H9 (cell line): ENCODE measurements around the gene ABCA12. TPM values are rescaled to one million over a fixed set of nuclear protein-coding genes. Genes with fewer than 3 reads are reported as not detected.

Experiments used
- DNase-seq: peaks from one replicate; pipeline ENCODE4 v3.0.0-alpha.2; 2017
- H2AFZ ChIP-seq: one replicate; pipeline ENCODE4 v1.6.1; 2013; ENCODE audit warnings: mild to moderate bottlenecking, low read length, control low read depth, moderate library complexity
- H2AK5ac ChIP-seq: 2 replicates; pipeline ENCODE4 v1.6.1; 2013; ENCODE audit warnings: low read length, control low read depth, mixed read lengths; ENCODE audit not compliant: insufficient read length
- H2BK120ac ChIP-seq: one replicate; pipeline ENCODE4 v1.6.1; 2013; ENCODE audit warnings: low read depth, mild to moderate bottlenecking, low read length, control low read depth, inconsistent platforms; ENCODE audit not compliant: poor library complexity, severe bottlenecking
- H2BK12ac ChIP-seq: 2 replicates; pipeline ENCODE4 v1.6.1; 2013; ENCODE audit warnings: low read length, control low read depth, mixed read lengths, low read depth; ENCODE audit not compliant: insufficient read length
- H2BK15ac ChIP-seq: 2 replicates; pipeline ENCODE4 v1.6.1; 2013; ENCODE audit warnings: low read depth, low read length, control low read depth
- H2BK20ac ChIP-seq: one replicate; pipeline ENCODE4 v1.6.1; 2013; ENCODE audit warnings: low read depth, mild to moderate bottlenecking, low read length, control low read depth, inconsistent platforms; ENCODE audit not compliant: poor library complexity, severe bottlenecking
- H2BK5ac ChIP-seq: 2 replicates; pipeline ENCODE4 v1.6.1; 2013; ENCODE audit warnings: low read length, control low read depth, mixed read lengths; ENCODE audit not compliant: insufficient read length
- H3K14ac ChIP-seq: 2 replicates; pipeline ENCODE4 v1.6.1; 2013; ENCODE audit warnings: low read length, control low read depth; ENCODE audit not compliant: insufficient read depth
- H3K18ac ChIP-seq: 2 replicates; pipeline ENCODE4 v1.6.1; 2013; ENCODE audit warnings: low read depth, mild to moderate bottlenecking, mixed read lengths, low read length, control low read depth; ENCODE audit not compliant: insufficient read length
- H3K23ac ChIP-seq: 2 replicates; pipeline ENCODE4 v1.6.1; 2013; ENCODE audit warnings: low read length, control low read depth, mixed read lengths, low read depth; ENCODE audit not compliant: insufficient read length
- H3K23me2 ChIP-seq: 2 replicates; pipeline ENCODE4 v1.6.1; 2013; ENCODE audit warnings: low read depth, mild to moderate bottlenecking, mixed read lengths, low read length, control low read depth; ENCODE audit not compliant: insufficient read length, poor library complexity, severe bottlenecking
- H3K27ac ChIP-seq: 2 replicates; pipeline ENCODE4 v1.5.1; 2013; ENCODE audit warnings: low read length, control low read depth, mixed read lengths, low read depth; ENCODE audit not compliant: insufficient read length
- H3K27me3 ChIP-seq: 2 replicates; pipeline ENCODE4 v1.6.1; 2013; ENCODE audit warnings: low read length, control low read depth, inconsistent platforms; ENCODE audit not compliant: insufficient read depth
- H3K4ac ChIP-seq: 2 replicates; pipeline ENCODE4 v1.6.1; 2013; ENCODE audit warnings: low read depth, mild to moderate bottlenecking, control low read depth, inconsistent platforms, low read length, moderate library complexity
- H3K4me1 ChIP-seq: 2 replicates; pipeline ENCODE4 v1.6.1; 2013; ENCODE audit warnings: low read length, control low read depth, inconsistent platforms; ENCODE audit not compliant: insufficient read depth
- H3K4me2 ChIP-seq: 2 replicates; pipeline ENCODE4 v1.6.1; 2013; ENCODE audit warnings: low read length, control low read depth, mixed read lengths; ENCODE audit not compliant: insufficient read length, insufficient read depth
- H3K56ac ChIP-seq: 2 replicates; pipeline ENCODE4 v1.6.1; 2013; ENCODE audit warnings: low read depth, mild to moderate bottlenecking, mixed read lengths, low read length, control low read depth; ENCODE audit not compliant: insufficient read length
- H3K79me1 ChIP-seq: 2 replicates; pipeline ENCODE4 v1.6.1; 2013; ENCODE audit warnings: low read depth, mild to moderate bottlenecking, moderate library complexity, low read length, control low read depth, inconsistent platforms; ENCODE audit not compliant: insufficient read depth, poor library complexity, severe bottlenecking
- H3K79me2 ChIP-seq: 2 replicates; pipeline ENCODE4 v1.6.1; 2013; ENCODE audit warnings: low read length, control low read depth, inconsistent platforms; ENCODE audit not compliant: insufficient read depth
- H3K9ac ChIP-seq: 2 replicates; pipeline ENCODE4 v1.6.1; 2013; ENCODE audit warnings: low read length, control low read depth, mixed read lengths; ENCODE audit not compliant: insufficient read length; ENCODE audit errors: extremely low read depth
- H3K9me3 ChIP-seq: one replicate; pipeline ENCODE4 v1.6.1; 2013; ENCODE audit warnings: low read depth, low read length, inconsistent platforms; ENCODE audit not compliant: control insufficient read depth
- H3T11ph ChIP-seq: one replicate; pipeline ENCODE4 v1.6.1; 2013; ENCODE audit warnings: mild to moderate bottlenecking, low read length, control low read depth, inconsistent platforms
- H4K20me1 ChIP-seq: one replicate; pipeline ENCODE4 v1.6.1; 2013; ENCODE audit not compliant: control insufficient read depth, insufficient read length, insufficient read depth
- H4K5ac ChIP-seq: 2 replicates; pipeline ENCODE4 v1.6.1; 2013; ENCODE audit warnings: low read depth, mild to moderate bottlenecking, mixed read lengths, low read length, control low read depth; ENCODE audit not compliant: insufficient read length
- H4K8ac ChIP-seq: replicated peaks from 2 replicates; pipeline ENCODE4 v1.6.1; 2013; ENCODE audit warnings: low read length, control low read depth, mixed read lengths, low read depth; ENCODE audit not compliant: insufficient read length
- H4K91ac ChIP-seq: 2 replicates; pipeline ENCODE4 v1.6.1; 2013; ENCODE audit warnings: low read depth, mild to moderate bottlenecking, moderate library complexity, mixed read lengths, low read length, control low read depth; ENCODE audit not compliant: insufficient read length
- H3K27ac Mint-ChIP-seq, 3 experiments: 2 replicates in 2 of 3; 3 replicates in 1 of 3; pipeline ENCODE4 v1.8.0; 2020 to 2021; ENCODE audit warnings: mixed read lengths in 3 of 3, mild to moderate bottlenecking in 1 of 3, moderate library complexity in 1 of 3
- H3K27me3 Mint-ChIP-seq: 2 replicates; pipeline ENCODE4 v1.8.0; 2021; ENCODE audit warnings: low read depth, mild to moderate bottlenecking, moderate library complexity, mixed read lengths
- H3K36me3 Mint-ChIP-seq, 3 experiments: 2 replicates in 2 of 3; 3 replicates in 1 of 3; pipeline ENCODE4 v1.8.0; 2020 to 2021; ENCODE audit warnings: low read depth in 3 of 3, mixed read lengths in 3 of 3; ENCODE audit not compliant: insufficient read depth in 1 of 3
- H3K4me1 Mint-ChIP-seq, 2 experiments: 2 replicates each; pipeline ENCODE4 v1.8.0; 2020; ENCODE audit warnings: mixed read lengths in 2 of 2
- H3K4me3 Mint-ChIP-seq, 2 experiments: 2 replicates in 1 of 2; 3 replicates in 1 of 2; pipeline ENCODE4 v1.8.0; 2020 to 2021; ENCODE audit warnings: mild to moderate bottlenecking in 2 of 2, mixed read lengths in 2 of 2, moderate library complexity in 1 of 2
- H3K9me3 Mint-ChIP-seq, 2 experiments: 2 replicates in 1 of 2; 3 replicates in 1 of 2; pipeline ENCODE4 v1.8.0; 2020; ENCODE audit warnings: mild to moderate bottlenecking in 2 of 2, mixed read lengths in 2 of 2, moderate library complexity in 1 of 2
- WGBS: extraction: QIAGEN DNeasy Blood & Tissue Kit; methylation state at CpG from one replicate; pipeline ENCODE4 v1.1.7; 2013; ENCODE audit warnings: missing lambda C conversion rate, low lambda C conversion rate, mixed read lengths; ENCODE audit not compliant: insufficient read length; ENCODE audit errors: extremely low coverage; 5-methylcytosine and 5-hydroxymethylcytosine counted together
- total RNA-seq: library from RNA; stranded (reverse); gene quantifications from 2 replicates; pipeline ENCODE4 v1.2.1, GENCODE V29; 2021
- TF ChIP-seq, protein P1 (sequence below): fragments of 200-600 bp; sonication (generic); conservative IDR thresholded peaks from 3 replicates; pipeline ENCODE4 v1.8.0; 2021; ENCODE audit warnings: antibody characterized with exemption, mild to moderate bottlenecking

ABCA12 gene
- total RNA-seq, 1 experiment from 2014 or later = not detected

- no peak for DNase-seq
- Histone ChIP-seq H2BK20ac (no peak overlapping the region), H3K14ac (no peak overlapping the region), H3K27me3 (no peaks in the 10 kb centered on the region), H2BK12ac (no peak overlapping the region), H2BK15ac (no peak overlapping the region), H2BK120ac (no peak overlapping the region), H3K9ac (no peak overlapping the region), H4K5ac (no peak overlapping the region), H3K23me2 (no peaks in the 10 kb centered on the region), H3K23ac (no peak overlapping the region), H2AFZ (no peak overlapping the region), H3K4me1 (no peaks in the 10 kb centered on the region), H3K4me2 (no peak overlapping the region), H3K79me2 (no peaks in the 10 kb centered on the region), H4K20me1 (no peaks in the 10 kb centered on the region), H4K91ac (no peak overlapping the region), H2AK5ac (no peak overlapping the region), H3K79me1 (no peaks in the 10 kb centered on the region), H2BK5ac (no peak overlapping the region), H3K4ac (no peak overlapping the region), H3K9me3 (no peaks in the 10 kb centered on the region), H3K56ac (no peak overlapping the region), H3K27ac (no peak overlapping the region), H3K18ac (no peak overlapping the region), H4K8ac (no peak overlapping the region), H3T11ph (no peak overlapping the region)
- H3K4me3 Mint-ChIP-seq = no peak overlapping the region
- no peak overlapping the region for H3K27ac Mint-ChIP-seq
- no CpG with 5 or more reads among the region's 1 CpG for WGBS
- TF ChIP-seq, protein P1, sequence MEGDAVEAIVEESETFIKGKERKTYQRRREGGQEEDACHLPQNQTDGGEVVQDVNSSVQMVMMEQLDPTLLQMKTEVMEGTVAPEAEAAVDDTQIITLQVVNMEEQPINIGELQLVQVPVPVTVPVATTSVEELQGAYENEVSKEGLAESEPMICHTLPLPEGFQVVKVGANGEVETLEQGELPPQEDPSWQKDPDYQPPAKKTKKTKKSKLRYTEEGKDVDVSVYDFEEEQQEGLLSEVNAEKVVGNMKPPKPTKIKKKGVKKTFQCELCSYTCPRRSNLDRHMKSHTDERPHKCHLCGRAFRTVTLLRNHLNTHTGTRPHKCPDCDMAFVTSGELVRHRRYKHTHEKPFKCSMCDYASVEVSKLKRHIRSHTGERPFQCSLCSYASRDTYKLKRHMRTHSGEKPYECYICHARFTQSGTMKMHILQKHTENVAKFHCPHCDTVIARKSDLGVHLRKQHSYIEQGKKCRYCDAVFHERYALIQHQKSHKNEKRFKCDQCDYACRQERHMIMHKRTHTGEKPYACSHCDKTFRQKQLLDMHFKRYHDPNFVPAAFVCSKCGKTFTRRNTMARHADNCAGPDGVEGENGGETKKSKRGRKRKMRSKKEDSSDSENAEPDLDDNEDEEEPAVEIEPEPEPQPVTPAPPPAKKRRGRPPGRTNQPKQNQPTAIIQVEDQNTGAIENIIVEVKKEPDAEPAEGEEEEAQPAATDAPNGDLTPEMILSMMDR = no peak
- H3K27me3 Mint-ChIP-seq = peaks cover 2% of the 10 kb centered on the region; the same call in 1 of the 2 replicates
- H3K9me3 Mint-ChIP-seq = no peaks in the 10 kb centered on the region; a peak in 1 of 5 replicates
- no peaks in the 10 kb centered on the region for H3K4me1 Mint-ChIP-seq
- H3K36me3 Mint-ChIP-seq = no peaks in the 10 kb centered on the region
These were observed 11.1 kb upstream of the ABCA12 start for GRCh38 chr2:215149486-215149885.
